DOHH2 (cell line): ENCODE data around the gene STYXL2.

Experiments used
- CTCF ChIP-seq: fragments of 200-600 bp; sonication (generic); IDR thresholded peaks from one replicate; pipeline ENCODE4 v1.5.1; 2014; ENCODE audit warnings: antibody characterized with exemption, mild to moderate bottlenecking, low read depth, low read length; ENCODE audit not compliant: poor library complexity, severe bottlenecking
- EZH2phosphoT487 ChIP-seq: fragments of 200-600 bp; sonication (generic); IDR thresholded peaks from 2 replicates; pipeline ENCODE4 v1.6.1; 2017; ENCODE audit warnings: borderline replicate concordance, mild to moderate bottlenecking, antibody characterized with exemption, low read length, moderate library complexity, mixed read lengths

GRCh38 chr1:167054531-167054930 lies 39.3 kb upstream of the STYXL2 start:
- TF ChIP-seq CTCF: no peak
- no peak for TF ChIP-seq EZH2phosphoT487
